Fibroblast of the aortic adventitia (primary cell): ENCODE measurements around the gene EPHB3. TPM values are rescaled to one million over a fixed set of nuclear protein-coding genes. Genes with fewer than 3 reads are reported as not detected.

Experiments used
- DNase-seq: peaks from one replicate; pipeline ENCODE4 v3.0.0-alpha.2; 2010; ENCODE audit warnings: low read depth
- H3K4me3 ChIP-seq: 2 replicates; pipeline ENCODE4 v1.5.1; 2011; ENCODE audit warnings: low read depth, mild to moderate bottlenecking, control low read depth, low read length, moderate library complexity
- CTCF ChIP-seq: IDR thresholded peaks from 2 replicates; pipeline ENCODE4 v1.5.1; 2011; ENCODE audit warnings: mild to moderate bottlenecking, low read length, control low read depth, inconsistent platforms; ENCODE audit not compliant: insufficient read depth
- total RNA-seq: library from RNA; depleted of rRNA; stranded (reverse); fragments of >200 nt; gene quantifications from 2 replicates; pipeline ENCODE4 v1.2.3, GENCODE V29; 2012; ENCODE audit warnings: low replicate concordance

EPHB3 gene
- total RNA-seq, 1 donor: 2.5 TPM

DNA sequence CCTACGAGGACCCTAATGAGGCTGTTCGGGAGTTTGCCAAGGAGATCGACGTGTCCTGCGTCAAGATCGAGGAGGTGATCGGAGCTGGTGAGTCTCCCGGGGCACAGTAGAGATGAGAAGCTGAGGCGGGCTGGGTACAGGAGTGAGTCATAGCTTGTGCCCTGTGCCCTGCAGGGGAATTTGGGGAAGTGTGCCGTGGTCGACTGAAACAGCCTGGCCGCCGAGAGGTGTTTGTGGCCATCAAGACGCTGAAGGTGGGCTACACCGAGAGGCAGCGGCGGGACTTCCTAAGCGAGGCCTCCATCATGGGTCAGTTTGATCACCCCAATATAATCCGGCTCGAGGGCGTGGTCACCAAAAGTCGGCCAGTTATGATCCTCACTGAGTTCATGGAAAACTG lies 17.9 kb downstream of the EPHB3 start:
- H3K4me3 ChIP-seq: no peak overlapping the region
- no peak for TF ChIP-seq CTCF
- no peak for DNase-seq

DNA sequence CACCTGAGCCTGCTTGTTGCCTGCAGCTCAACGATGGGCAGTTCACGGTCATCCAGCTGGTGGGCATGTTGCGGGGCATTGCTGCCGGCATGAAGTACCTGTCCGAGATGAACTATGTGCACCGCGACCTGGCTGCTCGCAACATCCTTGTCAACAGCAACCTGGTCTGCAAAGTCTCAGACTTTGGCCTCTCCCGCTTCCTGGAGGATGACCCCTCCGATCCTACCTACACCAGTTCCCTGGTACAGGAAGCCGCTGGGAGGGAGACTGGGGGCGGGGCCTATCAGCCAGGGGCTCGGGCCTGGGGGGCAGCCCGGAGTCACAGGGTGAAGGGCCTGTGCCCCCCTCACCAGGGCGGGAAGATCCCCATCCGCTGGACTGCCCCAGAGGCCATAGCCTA lies 18.8 kb downstream of the EPHB3 start:
- DNase-seq: no peak
- no peak overlapping the region for H3K4me3 ChIP-seq
- TF ChIP-seq CTCF: no peak

DNA sequence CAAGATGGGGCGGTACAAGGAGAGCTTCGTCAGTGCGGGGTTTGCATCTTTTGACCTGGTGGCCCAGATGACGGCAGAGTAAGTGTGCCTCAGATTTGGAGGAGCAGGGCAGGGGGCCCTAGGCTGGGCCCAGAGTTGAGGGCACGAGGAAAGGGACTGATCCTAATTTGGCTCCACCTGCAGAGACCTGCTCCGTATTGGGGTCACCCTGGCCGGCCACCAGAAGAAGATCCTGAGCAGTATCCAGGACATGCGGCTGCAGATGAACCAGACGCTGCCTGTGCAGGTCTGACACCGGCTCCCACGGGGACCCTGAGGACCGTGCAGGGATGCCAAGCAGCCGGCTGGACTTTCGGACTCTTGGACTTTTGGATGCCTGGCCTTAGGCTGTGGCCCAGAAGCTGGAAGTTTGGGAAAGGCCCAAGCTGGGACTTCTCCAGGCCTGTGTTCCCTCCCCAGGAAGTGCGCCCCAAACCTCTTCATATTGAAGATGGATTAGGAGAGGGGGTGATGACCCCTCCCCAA lies 19.8 kb downstream of the EPHB3 start:
- TF ChIP-seq CTCF: no peak
- H3K4me3 ChIP-seq: no peak overlapping the region
- no peak for DNase-seq

GRCh38 chr3:184582646-184583577 lies 21.3 kb downstream of the EPHB3 start:
- TF ChIP-seq CTCF: no peak
- peak; percentile 73 for DNase-seq

GRCh38 chr3:184583578-184584451 lies 22.2 kb downstream of the EPHB3 start:
- no peak for DNase-seq
- peak overlapping the region; percentile 62 for H3K4me3 ChIP-seq
- TF ChIP-seq CTCF: no peak

More at GRCh38 chr3:184582646-184583577, 21.3 kb downstream of the EPHB3 start:
- peak overlapping the region; percentile 62 for H3K4me3 ChIP-seq

DNA sequence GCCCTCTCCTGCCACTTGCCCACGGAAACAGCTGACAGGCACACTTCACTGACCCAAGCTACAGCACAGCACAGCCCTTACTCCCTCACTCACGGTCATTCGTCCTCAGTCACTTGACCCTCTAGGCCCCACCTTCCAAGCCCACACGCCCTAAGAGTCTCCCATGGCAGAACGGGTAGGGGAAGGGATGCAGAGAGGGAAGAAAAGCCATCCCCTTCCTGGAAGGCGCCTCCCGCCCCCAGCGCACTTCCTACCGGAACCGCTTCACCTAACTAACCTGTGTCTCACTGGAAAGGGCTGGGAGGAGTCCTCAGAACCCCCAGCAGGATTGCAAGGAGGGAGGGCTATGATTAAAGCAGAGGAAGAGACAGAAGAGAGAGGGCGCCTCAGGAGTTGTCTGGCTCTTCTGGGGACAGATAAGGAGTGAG lies 22.9 kb downstream of the EPHB3 start:
- no peak overlapping the region for H3K4me3 ChIP-seq
- no peak for TF ChIP-seq CTCF
- no peak for DNase-seq
